NB4 (cell line): ENCODE measurements around the gene TRPM5.

Experiments used
- DNase-seq: peaks from one replicate; pipeline ENCODE4 v3.0.0; 2010; ENCODE audit warnings: low read depth
- H3K4me3 ChIP-seq: one replicate; pipeline ENCODE4 v1.5.1; 2011; ENCODE audit warnings: mild to moderate bottlenecking, low read depth, low read length, moderate library complexity
- MYC ChIP-seq: IDR thresholded peaks from 2 replicates; pipeline ENCODE4 v1.6.1; 2011; ENCODE audit warnings: low read depth, low read length
- POLR2A ChIP-seq: IDR thresholded peaks from 2 replicates; pipeline ENCODE4 v1.6.1; 2011; ENCODE audit warnings: mild to moderate bottlenecking; ENCODE audit not compliant: insufficient read length; ENCODE audit errors: extremely low read depth
- TF ChIP-seq, protein P1 (sequence below): IDR thresholded peaks from one replicate; pipeline ENCODE4 v1.5.1; 2012; ENCODE audit warnings: low read depth, low read length
- TF ChIP-seq, protein P2 (sequence below): IDR thresholded peaks from 2 replicates; pipeline ENCODE4 v1.6.1; 2011; ENCODE audit warnings: low read depth, low read length

Gene TRPM5

DNA sequence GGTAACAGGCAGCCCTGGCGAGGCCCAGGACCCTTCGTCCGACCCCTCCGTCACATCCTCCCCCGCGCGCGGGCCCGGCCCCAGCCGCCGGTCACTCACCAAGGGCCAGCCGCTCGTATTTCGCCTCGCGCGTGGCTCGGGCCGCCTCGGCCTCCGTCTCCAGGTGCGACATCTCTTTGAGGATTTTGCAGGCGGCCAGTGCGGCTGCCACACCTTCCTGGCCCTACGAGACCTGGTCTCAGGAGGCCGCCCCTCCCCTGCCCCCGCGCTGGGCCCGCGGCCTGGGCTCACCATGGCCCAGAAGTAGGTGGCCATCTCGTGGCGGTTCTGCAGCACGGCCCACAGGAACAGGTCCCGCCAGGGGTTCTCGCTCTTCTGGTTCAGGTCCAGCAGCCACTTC, 29.7 kb downstream of the TRPM5 start:
- no peak overlapping the region for H3K4me3 ChIP-seq
- DNase-seq, result no peak
- TF ChIP-seq POLR2A, result no peak
- TF ChIP-seq, protein P1, sequence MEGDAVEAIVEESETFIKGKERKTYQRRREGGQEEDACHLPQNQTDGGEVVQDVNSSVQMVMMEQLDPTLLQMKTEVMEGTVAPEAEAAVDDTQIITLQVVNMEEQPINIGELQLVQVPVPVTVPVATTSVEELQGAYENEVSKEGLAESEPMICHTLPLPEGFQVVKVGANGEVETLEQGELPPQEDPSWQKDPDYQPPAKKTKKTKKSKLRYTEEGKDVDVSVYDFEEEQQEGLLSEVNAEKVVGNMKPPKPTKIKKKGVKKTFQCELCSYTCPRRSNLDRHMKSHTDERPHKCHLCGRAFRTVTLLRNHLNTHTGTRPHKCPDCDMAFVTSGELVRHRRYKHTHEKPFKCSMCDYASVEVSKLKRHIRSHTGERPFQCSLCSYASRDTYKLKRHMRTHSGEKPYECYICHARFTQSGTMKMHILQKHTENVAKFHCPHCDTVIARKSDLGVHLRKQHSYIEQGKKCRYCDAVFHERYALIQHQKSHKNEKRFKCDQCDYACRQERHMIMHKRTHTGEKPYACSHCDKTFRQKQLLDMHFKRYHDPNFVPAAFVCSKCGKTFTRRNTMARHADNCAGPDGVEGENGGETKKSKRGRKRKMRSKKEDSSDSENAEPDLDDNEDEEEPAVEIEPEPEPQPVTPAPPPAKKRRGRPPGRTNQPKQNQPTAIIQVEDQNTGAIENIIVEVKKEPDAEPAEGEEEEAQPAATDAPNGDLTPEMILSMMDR, result no peak
- TF ChIP-seq MYC, result no peak
- TF ChIP-seq, protein P2, sequence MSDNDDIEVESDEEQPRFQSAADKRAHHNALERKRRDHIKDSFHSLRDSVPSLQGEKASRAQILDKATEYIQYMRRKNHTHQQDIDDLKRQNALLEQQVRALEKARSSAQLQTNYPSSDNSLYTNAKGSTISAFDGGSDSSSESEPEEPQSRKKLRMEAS, result no peak

DNA sequence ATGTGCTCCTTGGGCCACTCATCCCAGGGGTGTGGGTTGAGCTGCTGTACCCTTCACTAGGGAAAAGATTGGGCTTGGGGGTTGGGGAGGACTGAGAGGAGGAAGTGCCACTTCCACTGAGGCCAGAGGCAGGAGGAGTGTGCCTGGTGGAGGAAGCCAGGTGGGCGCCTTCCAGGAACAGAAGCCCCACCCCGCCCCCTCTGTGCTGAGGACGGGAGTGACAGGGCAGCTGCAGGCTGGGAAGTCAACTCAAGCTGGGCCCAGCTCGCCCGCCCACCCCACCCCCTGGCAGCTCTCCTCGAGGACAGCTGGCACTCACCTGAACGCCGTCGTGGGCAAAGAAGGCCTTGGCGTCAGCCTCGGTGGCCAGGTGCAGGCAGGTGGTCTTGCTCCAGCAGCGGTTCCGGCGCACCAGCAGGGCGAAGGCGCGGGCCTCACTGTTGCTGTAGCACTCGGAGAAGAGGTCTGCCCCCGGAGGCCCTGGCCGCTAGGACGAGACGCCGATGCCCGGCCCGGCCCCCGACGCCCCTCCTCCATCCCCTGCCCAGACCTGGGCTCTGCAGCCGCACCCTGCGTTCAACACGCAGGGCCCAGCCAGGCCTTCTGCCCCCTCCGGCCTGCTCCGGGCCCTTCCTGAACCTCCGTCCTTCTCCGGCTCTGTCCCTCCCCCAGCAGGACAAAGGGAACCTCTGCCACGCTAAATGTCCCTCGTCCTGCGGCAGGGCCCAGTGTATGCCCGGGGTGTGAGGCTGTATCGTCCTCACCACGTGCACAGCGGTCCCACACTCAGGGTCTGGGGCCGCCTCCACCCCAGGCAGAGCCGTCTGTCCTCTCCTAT, 30.4 kb downstream of the TRPM5 start:
- no peak overlapping the region for H3K4me3 ChIP-seq
- TF ChIP-seq, protein P2, result no peak
- TF ChIP-seq POLR2A (no peak), MYC (no peak)
- TF ChIP-seq, protein P1, result no peak
- DNase-seq, result no peak

DNA sequence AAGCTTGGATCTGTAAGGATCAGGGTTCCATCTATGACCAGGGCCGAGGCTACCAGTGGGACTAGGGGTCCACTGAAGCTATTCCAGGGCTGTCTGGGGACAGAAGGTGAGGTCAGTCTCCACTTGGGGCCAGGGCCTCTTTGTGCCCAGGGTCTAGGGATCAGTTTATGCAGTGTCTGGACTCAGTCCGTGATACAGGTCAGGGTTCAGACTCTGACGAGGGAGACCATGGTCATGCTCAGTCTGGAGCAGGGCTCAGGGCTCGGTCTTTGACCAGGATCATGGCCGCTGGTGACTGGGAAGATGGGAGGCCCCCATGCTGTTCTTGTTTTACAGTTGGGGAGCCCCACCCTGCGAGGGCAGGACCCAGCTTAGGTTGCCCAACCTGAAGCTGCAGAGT, 32.0 kb downstream of the TRPM5 start:
- no peak overlapping the region for H3K4me3 ChIP-seq
- TF ChIP-seq POLR2A, result no peak
- TF ChIP-seq MYC, result no peak
- TF ChIP-seq, protein P1, result no peak
- TF ChIP-seq, protein P2, result no peak
- DNase-seq, result no peak

DNA sequence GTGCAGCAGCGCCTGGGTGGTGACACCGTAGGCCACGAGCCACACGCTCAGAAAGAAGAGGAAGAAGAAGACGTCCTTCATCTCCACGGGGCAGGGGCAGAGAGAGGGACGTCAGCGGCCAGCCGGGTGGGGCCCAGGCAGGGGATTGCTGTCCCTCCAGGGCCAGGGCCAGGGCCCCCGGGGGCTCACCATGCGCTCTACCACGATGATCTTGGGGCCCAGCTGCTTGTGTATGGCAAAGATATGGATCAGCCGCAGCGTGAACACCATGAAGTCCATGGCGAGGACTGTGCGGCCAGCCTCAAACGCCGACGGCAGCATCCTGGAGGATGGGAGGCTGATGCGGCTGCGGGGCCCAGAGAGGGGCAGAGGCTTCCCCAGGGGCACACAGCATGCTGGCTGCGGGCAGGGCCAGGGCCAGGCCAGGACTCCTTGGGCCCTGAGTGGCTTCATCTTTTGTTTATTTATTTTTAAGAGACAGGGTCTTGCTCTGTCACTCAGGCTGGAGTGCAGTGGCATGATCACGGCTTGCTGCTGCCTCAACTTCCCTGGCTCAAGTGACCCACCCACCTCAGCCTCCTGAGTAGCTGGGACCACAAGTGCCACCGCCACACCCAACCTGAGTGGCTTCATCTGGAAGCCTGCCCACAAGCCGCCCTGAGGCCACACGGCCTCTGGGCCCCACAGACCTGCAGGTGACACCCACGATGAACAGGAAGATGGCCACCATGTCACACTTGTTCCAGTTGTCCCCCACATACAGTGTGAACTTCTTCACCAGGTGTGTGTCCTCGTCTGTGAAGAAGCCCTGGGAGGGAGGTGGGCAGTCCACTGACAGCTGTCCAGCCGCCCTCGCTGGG, 32.6 kb downstream of the TRPM5 start:
- DNase-seq, result no peak
- TF ChIP-seq, protein P2, result no peak
- no peak overlapping the region for H3K4me3 ChIP-seq

DNA sequence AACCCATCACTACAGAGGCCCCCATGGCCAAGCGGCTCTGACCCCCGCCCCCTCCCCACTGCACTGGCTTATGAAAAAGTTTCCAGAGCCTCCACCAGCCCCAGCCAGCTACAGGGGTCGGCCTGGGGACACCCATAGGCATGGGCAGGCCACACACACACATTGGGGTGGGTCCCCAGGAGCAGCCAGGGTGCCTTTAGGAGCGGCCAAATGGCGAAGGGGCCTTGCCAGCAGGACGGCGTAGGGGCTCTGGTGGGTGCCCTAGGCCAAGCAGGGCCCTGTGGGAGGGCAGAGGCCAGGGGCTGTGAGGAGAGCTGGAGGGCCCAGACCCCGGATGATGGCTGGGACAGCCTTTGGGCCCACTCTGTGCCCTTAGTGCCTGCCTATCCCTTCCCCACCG, 33.7 kb downstream of the TRPM5 start:
- no peak for TF ChIP-seq MYC
- TF ChIP-seq, protein P2, result no peak
- DNase-seq, result no peak
- H3K4me3 ChIP-seq, result no peak overlapping the region

DNA sequence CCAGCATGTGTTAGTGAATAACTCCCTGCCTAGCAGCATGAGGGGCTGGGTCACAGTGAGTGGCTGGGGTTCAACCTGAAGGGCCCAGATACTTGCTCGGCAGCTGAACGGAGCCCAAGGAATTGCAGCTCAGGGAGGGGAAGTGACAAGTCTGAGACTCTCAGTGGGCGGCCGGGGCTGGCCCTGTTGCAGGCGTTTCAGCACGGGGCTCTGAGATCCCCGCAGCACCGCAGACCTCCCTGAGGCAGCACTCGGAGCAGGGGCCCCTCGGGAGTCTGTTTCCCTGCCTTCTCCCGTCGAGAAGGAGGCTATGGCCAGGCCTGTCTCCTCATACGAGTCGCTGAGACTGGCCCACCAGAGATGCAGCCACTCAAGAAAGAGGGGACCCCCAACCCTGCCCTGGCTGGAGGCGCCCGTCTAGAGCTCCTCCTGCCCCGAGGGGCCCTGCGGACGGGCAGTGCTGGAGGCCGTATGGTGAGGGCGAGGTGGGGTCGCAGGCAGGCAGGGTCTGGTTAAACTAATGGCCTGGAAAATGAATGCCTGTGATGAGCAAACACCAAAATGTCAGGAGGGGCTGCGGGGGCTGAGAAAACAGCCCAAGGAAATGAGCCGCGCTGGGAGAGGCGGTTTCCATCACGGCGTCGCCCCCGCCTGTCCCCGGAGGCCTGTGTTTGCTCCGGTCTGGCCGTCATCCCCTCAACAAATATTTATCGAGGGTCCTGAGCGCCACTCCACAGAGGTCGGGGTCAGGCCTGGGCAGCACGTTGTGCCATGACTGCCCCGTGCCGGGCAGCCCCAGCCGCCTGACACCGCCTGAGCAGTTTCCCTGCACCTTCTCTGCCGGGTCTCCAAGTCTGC, 34.5 kb downstream of the TRPM5 start:
- TF ChIP-seq MYC, result no peak
- TF ChIP-seq POLR2A, result no peak
- TF ChIP-seq, protein P1, result no peak
- TF ChIP-seq, protein P2, result no peak
- no peak overlapping the region for H3K4me3 ChIP-seq
- no peak for DNase-seq
